Stimulated activated CD4-positive, alpha-beta T cell treated with anti-CD3 and anti-CD28 coated beads, Interleukin-2, amount 100 ng/mL, for 4 hours (primary cell): Measurements from ENCODE around the gene ZNF714.
"Not testable (repeated sequence)": the region's sequence is repeated elsewhere in the genome, so short reads cannot be mapped to it uniquely, and the experiment has no call there.

Experiments
- DNase-seq: peaks from one replicate; pipeline ENCODE4 v3.0.0-alpha.2; 2020; ENCODE audit warnings: low read depth

Gene ZNF714

GRCh38 chr19:21130097-21130775, 48.2 kb downstream of the ZNF714 start:
- DNase-seq: no peak

- no peak for DNase-seq
These were observed 51.6 kb downstream of the ZNF714 start for GRCh38 chr19:21133633-21134032.

- DNase-seq: no peak
These were observed 52.9 kb downstream of the ZNF714 start for GRCh38 chr19:21134934-21135366.

- no peak for DNase-seq
These were observed 53.4 kb downstream of the ZNF714 start for GRCh38 chr19:21135433-21135832.

- DNase-seq: no peak
These were observed 56.1 kb downstream of the ZNF714 start for GRCh38 chr19:21138130-21138529.

- DNase-seq: not testable (repeated sequence)
These were observed 59.0 kb downstream of the ZNF714 start for GRCh38 chr19:21141006-21141405.

GRCh38 chr19:21141787-21142464, 59.9 kb downstream of the ZNF714 start, which contains the start of gene ZNF431:
ZNF431 (plus strand) TSS chr19:21142040; CDS start chr19:21142184, 144 bp downstream.
- DNase-seq: peak; percentile 80

GRCh38 chr19:21143428-21143827, 61.4 kb downstream of the ZNF714 start:
- DNase-seq: no peak

- DNase-seq: no peak
These were observed 61.9 kb downstream of the ZNF714 start for GRCh38 chr19:21143854-21144253.

GRCh38 chr19:21147540-21147939, 65.5 kb downstream of the ZNF714 start:
- DNase-seq: no peak

- no peak for DNase-seq
These were observed 66.7 kb downstream of the ZNF714 start for GRCh38 chr19:21148681-21149080.

GRCh38 chr19:21149877-21150276, 67.9 kb downstream of the ZNF714 start:
- no peak for DNase-seq

- DNase-seq: no peak
These were observed 69.5 kb downstream of the ZNF714 start for GRCh38 chr19:21151460-21151859.

GRCh38 chr19:21158523-21159135, 76.6 kb downstream of the ZNF714 start:
- DNase-seq: no peak

GRCh38 chr19:21164541-21164940, 82.5 kb downstream of the ZNF714 start:
- no peak for DNase-seq

GRCh38 chr19:21166436-21166835, 84.4 kb downstream of the ZNF714 start:
- DNase-seq: no peak
